SK-N-SH (cell line): Measurements from ENCODE around the gene NME3.

Experiments
- CTCF ChIP-seq: fragments of 200-600 bp; sonication (generic); IDR thresholded peaks from 2 replicates; pipeline ENCODE4 v1.6.1; 2017; ENCODE audit warnings: antibody characterized with exemption, mild to moderate bottlenecking, moderate library complexity
- MXI1 ChIP-seq: IDR thresholded peaks from 2 replicates; pipeline ENCODE4 v1.6.1; 2012; ENCODE audit warnings: mild to moderate bottlenecking, low read depth, low read length, improper control_type of control experiment
- POLR2AphosphoS5 ChIP-seq: IDR thresholded peaks from 2 replicates; pipeline ENCODE4 v1.6.1; 2012; ENCODE audit warnings: low read depth, low read length
- RFX5 ChIP-seq: IDR thresholded peaks from 2 replicates; pipeline ENCODE4 v1.6.1; 2012; ENCODE audit warnings: mild to moderate bottlenecking, improper control_type of control experiment, low read length
- TEAD4 ChIP-seq: IDR thresholded peaks from 2 replicates; pipeline ENCODE4 v1.4.0; 2012; ENCODE audit warnings: mild to moderate bottlenecking, borderline replicate concordance; ENCODE audit not compliant: insufficient read depth
- ZBTB33 ChIP-seq: IDR thresholded peaks from 2 replicates; pipeline ENCODE4 v1.4.0; 2012; ENCODE audit warnings: low read depth, borderline replicate concordance

GRCh38 chr16:1760911-1761310 is 10.4 kb downstream of the NME3 start:
- TF ChIP-seq CTCF (no peak), TEAD4 (no peak), POLR2AphosphoS5 (no peak), ZBTB33 (no peak), MXI1 (no peak), RFX5 (no peak)
